ENCODE results near the gene ARID3A.

GRCh38 chr19:950352-951066 lies 24.7 kb downstream of the ARID3A start:
- TF ChIP-seq CTCF (IDR thresholded peaks at IDR 0.05; ENCODE audit: low read length) (no peak), EZH2 (optimal IDR thresholded peaks at IDR 0.05; ENCODE audit: low read depth, low read length) (no peak), EZH2phosphoT487 (IDR thresholded peaks at IDR 0.05; ENCODE audit: low read length) (no peak)

Data from MM.1S (cell line).